HG02571 (cell line): ENCODE data around the gene LACTB.
"Not testable (repeated sequence)": the region's sequence is repeated elsewhere in the genome, so short reads cannot be mapped to it uniquely, and the experiment has no call there.

Source experiments
- ATAC-seq: cut with Tn5 transposase; IDR thresholded peaks from one replicate; pipeline ENCODE4 v1.9.1; 2021; ENCODE audit warnings: mild to moderate bottlenecking, moderate library complexity; ENCODE audit not compliant: unreplicated experiment

LACTB gene

GRCh38 chr15:63089260-63090043 lies 32.2 kb upstream of the LACTB start:
- no peak for ATAC-seq

GRCh38 chr15:63090472-63090871 lies 31.2 kb upstream of the LACTB start:
- ATAC-seq, result no peak

GRCh38 chr15:63090887-63091286 lies 30.8 kb upstream of the LACTB start:
- no peak for ATAC-seq

- no peak for ATAC-seq
Measured at GRCh38 chr15:63091679-63092446, 29.8 kb upstream of the LACTB start.

GRCh38 chr15:63093486-63094205 lies 28.0 kb upstream of the LACTB start:
- ATAC-seq, result no peak

GRCh38 chr15:63094495-63094931 lies 27.1 kb upstream of the LACTB start:
- ATAC-seq, result no peak

GRCh38 chr15:63096178-63096577 lies 25.5 kb upstream of the LACTB start:
- ATAC-seq, result no peak

- not testable (repeated sequence) for ATAC-seq
Measured at GRCh38 chr15:63098901-63099300, 22.8 kb upstream of the LACTB start.

- ATAC-seq, result not testable (repeated sequence)
Measured at GRCh38 chr15:63099581-63099980, 22.1 kb upstream of the LACTB start.

- no peak for ATAC-seq
Measured at GRCh38 chr15:63103416-63103815, 18.2 kb upstream of the LACTB start.

GRCh38 chr15:63104727-63105126 lies 16.9 kb upstream of the LACTB start:
- ATAC-seq, result no peak

- ATAC-seq, result not testable (repeated sequence)
Measured at GRCh38 chr15:63105354-63105753, 16.3 kb upstream of the LACTB start.

GRCh38 chr15:63107895-63108546 lies 13.6 kb upstream of the LACTB start:
- no peak for ATAC-seq

GRCh38 chr15:63109498-63109897 lies 12.2 kb upstream of the LACTB start:
- no peak for ATAC-seq

GRCh38 chr15:63109920-63110319 lies 11.7 kb upstream of the LACTB start:
- no peak for ATAC-seq

GRCh38 chr15:63110428-63111026 lies 11.1 kb upstream of the LACTB start:
- no peak for ATAC-seq

GRCh38 chr15:63111481-63111880 lies 10.2 kb upstream of the LACTB start:
- no peak for ATAC-seq

GRCh38 chr15:63112871-63113270 lies 8.8 kb upstream of the LACTB start:
- ATAC-seq, result no peak

GRCh38 chr15:63114465-63114864 lies 7.2 kb upstream of the LACTB start:
- no peak for ATAC-seq

GRCh38 chr15:63118854-63119253 lies 2.8 kb upstream of the LACTB start:
- ATAC-seq, result no peak
